ENCODE results near the gene NOTCH1.
A peak's percentile ranks its signal among the peaks of the same experiment; 100 is the strongest.

Gene NOTCH1

DNA sequence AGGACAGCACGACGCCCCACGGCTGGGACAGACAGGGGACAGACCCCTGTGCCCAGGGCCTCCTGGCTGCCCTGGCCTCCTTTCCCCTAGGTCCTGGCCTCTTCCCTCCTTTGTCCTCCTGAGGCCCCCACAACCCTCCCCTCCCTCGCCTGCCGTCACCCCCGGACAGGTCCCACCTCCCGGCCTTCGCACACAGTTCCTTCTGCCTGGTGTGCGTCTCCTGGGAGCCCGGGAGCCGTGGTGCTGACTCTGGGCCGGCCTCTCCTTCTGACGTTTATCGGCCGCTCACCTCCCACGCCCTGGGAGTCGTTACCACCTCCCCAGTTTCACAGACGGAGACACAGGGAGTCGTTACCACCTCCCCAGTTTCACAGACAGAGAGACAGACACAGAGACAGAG lies 25.1 kb upstream of the NOTCH1 start:
- Mint-ChIP-seq H3K4me3 (no peak overlapping the region), H3K27me3 (peaks cover 20% of the 10 kb centered on the region), H3K27ac (no peak overlapping the region), H3K9me3 (peaks cover 5% of the 10 kb centered on the region), H3K36me3 (no peaks in the 10 kb centered on the region), H3K4me1 (peaks cover 6% of the 10 kb centered on the region)
- no peak for ATAC-seq

DNA sequence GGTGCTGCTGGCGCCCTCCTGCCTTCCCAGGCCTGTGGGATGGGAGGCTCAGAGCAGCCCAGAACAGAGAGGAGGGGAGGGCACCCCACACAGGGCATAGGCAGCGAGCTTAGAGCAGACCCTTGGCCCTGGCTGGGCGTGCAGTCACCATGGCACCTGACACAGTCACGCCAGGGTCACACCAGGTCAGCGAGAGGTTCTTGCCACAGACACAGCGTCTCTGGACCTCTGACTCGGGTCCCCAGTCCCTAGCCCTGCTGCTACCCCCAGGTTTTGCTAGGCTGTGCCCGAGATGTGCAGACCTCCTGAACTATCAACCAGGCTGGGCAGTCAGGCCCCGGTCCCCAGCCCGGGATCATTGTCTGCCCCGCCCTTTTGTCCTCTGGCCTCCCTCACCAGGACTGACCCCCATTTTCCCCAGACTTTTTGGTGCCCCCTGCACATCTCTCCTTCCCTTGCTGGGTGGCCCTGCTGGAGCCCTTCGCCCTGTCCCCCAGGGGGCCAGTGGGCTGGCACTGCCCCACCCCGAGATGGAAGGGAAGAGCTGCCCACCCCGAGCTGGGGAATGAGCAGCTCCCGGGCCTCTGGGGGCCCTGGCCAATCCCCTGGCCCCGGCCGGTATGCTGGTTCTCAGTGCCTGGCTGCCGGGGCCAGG lies 24.5 kb upstream of the NOTCH1 start:
- no peak for ATAC-seq
- Mint-ChIP-seq H3K27ac (no peak overlapping the region), H3K27me3 (peaks cover 26% of the 10 kb centered on the region), H3K9me3 (peaks cover 5% of the 10 kb centered on the region), H3K36me3 (no peaks in the 10 kb centered on the region), H3K4me1 (peaks cover 8% of the 10 kb centered on the region), H3K4me3 (no peak overlapping the region)

DNA sequence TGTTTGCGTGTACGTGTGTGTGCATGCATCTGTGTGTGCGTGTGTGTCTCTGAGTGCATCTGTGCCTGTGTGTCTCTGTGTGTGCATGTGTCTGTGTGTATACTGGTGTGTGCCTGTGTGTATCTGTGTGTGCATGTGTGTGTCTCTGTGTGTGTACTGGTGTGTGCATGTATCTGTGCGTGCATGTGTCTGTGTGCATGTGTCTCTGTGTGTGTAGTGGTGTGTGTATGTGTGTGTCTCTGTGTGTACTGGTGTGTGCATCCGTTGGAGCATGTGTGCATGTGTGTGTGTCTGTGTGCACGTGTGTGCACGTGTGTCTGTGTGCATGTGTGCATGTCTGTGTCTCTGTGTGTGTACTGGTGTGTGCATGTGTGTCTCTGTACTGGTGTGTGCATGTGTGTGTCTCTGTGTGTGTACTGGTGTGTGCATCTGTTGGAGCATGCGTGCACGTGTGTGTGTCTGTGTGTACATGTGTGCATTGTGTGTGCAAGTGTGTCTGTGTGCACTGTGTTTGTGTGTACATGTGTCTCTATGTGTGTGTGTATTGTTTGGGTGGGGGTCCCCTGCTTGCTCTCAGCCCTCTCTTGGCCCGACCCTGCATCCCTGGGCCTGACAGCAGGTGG lies 23.8 kb upstream of the NOTCH1 start:
- H3K9me3 Mint-ChIP-seq, result peaks cover 5% of the 10 kb centered on the region
- H3K27ac Mint-ChIP-seq, result no peak overlapping the region
- peaks cover 15% of the 10 kb centered on the region for H3K4me1 Mint-ChIP-seq
- ATAC-seq, result no peak
- no peaks in the 10 kb centered on the region for H3K36me3 Mint-ChIP-seq
- H3K27me3 Mint-ChIP-seq, result peaks cover 30% of the 10 kb centered on the region
- H3K4me3 Mint-ChIP-seq, result no peak overlapping the region

DNA sequence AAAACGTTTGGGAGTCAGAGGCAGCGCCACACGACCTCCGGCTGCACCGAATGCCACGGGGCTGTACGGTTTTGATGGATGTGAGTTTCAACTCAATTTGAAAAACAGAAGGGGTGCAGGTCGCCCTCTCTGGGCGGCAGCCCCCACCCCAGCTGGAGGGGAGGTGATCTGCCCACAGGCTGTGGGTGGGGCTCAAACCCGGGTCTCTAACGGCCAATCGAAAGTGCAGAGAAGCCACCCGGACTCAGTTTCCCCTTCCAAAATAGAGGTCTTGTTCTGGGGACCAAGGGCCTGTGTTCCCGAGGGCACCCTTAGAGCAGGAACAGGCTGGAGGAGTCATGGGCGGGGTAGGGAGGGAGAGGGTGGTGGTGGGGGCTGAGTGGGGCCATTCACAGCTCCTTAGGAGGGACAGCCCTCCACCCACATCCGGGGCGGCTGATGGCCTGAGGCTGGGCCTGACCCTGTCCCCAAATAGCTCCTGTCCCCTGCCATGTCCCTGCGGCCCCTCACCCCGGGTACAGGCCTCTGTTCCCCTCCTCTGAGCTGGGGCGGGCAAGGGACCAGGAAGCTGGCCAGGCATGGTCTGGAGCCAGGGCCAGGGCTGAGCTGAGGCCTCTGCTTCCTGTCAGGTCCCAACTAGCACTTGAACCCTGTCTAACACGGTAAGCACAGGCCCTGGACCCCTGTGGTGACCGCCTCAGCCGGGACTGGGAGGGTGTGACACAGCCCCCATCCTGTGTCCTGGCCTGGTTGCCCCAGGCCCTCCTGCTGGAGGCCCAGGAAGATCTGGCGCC lies 22.6 kb upstream of the NOTCH1 start:
- H3K4me1 Mint-ChIP-seq, result peaks cover 19% of the 10 kb centered on the region
- ATAC-seq, result no peak
- peaks cover 34% of the 10 kb centered on the region for H3K27me3 Mint-ChIP-seq
- H3K9me3 Mint-ChIP-seq, result peaks cover 5% of the 10 kb centered on the region
- H3K4me3 Mint-ChIP-seq, result no peak overlapping the region
- H3K36me3 Mint-ChIP-seq, result no peaks in the 10 kb centered on the region
- H3K27ac Mint-ChIP-seq, result no peak overlapping the region

DNA sequence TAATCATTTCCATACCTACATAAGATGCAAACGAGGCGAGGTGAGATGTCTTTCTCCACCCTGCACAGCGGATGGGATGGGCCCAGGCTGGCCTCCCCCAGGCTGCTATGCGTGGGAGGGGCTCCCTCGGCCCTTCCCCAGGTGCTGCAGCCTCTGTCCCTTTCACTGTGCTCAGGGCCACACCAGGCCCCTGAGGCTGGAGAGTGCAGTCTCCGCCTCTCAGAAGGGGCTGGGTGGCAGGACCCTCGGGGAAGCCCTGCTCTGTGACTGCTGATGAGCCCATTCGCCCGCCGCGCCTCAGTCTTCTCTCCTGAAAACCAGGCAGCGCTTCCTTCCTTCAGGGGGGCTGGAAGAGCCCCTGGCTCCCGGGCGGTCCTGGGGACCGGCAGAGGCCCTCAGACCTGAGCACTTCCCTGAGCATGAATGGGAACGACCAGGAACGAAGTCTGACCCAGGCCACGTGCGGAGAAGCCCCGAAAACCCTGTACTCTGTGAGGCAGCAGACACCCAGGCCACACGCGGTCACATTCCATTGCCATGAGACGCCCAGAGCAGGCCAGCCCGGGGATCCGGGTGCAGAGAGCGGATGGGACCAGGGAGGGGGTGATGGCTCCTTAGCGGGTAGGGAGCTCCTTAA lies 21.9 kb upstream of the NOTCH1 start:
- Mint-ChIP-seq H3K4me1 (peaks cover 27% of the 10 kb centered on the region), H3K9me3 (peaks cover 5% of the 10 kb centered on the region), H3K36me3 (no peaks in the 10 kb centered on the region), H3K27me3 (peaks cover 33% of the 10 kb centered on the region), H3K27ac (no peak overlapping the region), H3K4me3 (no peak overlapping the region)
- ATAC-seq, result no peak

DNA sequence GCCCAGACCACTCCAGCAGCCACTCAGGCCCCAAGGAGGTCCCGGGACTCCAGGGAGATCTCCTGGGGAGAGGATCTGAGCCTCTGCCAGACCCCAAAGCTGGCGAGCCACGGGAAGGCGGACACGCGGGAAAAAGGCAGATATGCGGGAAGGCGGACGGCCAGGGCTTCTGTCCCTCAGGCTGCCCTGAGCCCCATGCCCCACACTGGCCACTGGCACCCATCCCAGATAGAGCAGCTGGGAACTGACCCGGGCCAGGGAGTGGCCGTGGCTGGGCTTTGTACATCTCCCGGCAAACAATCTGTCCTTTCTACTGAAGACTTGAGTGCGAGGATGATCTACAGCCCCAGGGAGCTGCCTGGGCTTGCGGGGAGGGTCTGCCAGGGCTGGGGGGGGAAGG lies 21.1 kb upstream of the NOTCH1 start:
- Mint-ChIP-seq H3K27ac (no peak overlapping the region), H3K9me3 (peaks cover 5% of the 10 kb centered on the region), H3K4me3 (no peak overlapping the region), H3K27me3 (peaks cover 30% of the 10 kb centered on the region), H3K4me1 (peaks cover 27% of the 10 kb centered on the region), H3K36me3 (no peaks in the 10 kb centered on the region)
- ATAC-seq, result no peak

DNA sequence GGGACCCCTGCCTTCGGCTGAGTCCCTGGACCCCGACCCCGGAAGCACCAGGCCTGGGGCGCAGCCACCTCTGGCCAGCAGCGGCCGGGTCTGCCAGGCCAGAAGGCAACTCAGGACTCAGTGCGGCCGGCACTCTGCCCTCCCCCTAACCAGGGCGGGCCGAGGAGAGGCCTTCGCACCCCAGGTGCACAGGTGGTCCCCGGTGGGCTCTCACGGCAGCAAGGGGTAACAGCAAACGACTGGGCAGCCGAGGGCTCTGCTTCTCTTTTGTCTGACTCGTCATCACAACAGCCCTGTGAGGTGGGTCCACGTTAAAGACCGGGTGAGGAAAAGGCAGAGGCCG lies 20.7 kb upstream of the NOTCH1 start:
- Mint-ChIP-seq H3K27ac (no peak overlapping the region), H3K4me1 (peaks cover 27% of the 10 kb centered on the region), H3K36me3 (no peaks in the 10 kb centered on the region), H3K4me3 (no peak overlapping the region), H3K9me3 (peaks cover 5% of the 10 kb centered on the region), H3K27me3 (peaks cover 30% of the 10 kb centered on the region)
- no peak for ATAC-seq

DNA sequence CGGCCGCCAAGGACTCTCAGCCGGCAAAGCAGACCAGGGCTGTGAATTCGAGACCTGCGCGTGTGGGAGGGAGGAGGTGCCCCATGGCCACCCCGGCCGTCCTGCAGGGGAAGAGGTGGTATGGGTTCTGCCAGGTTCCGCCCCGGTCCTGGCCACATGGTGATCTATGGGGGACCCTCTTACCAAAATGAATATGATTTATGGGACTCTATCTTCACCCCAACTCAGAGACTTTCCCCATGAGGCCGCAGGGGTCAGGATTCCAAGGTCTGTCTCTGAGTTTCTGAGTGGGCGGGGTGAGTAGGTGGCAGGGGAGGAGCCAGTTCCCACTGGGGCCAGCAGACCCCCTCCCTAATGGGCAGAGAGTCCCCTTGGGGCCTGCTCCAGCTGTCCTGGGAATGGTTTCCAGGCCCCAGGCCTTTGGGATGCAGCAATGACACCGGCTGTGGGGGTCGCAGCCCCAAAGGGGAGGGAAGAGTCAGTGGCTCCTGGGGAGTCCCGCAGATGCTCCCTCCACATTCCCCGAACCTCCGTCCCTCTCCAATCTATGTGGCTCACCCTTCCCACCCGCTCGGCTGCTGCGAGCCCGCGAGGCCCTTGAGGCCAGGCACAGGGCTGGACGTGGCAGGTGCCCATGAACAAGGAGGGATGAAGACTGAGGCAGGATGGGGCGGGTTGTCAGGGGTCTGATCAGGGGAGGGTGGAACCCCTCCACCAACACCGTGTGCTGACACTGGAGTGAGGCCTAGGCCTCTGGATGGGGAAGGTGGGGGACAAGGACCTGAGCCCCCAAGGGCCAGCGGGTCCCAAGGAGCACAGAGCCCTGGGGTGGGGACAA lies 20.1 kb upstream of the NOTCH1 start:
- peaks cover 30% of the 10 kb centered on the region for H3K27me3 Mint-ChIP-seq
- H3K4me3 Mint-ChIP-seq, result no peak overlapping the region
- no peaks in the 10 kb centered on the region for H3K36me3 Mint-ChIP-seq
- H3K27ac Mint-ChIP-seq, result no peak overlapping the region
- H3K4me1 Mint-ChIP-seq, result peaks cover 27% of the 10 kb centered on the region
- peaks cover 5% of the 10 kb centered on the region for H3K9me3 Mint-ChIP-seq
- ATAC-seq, result no peak

DNA sequence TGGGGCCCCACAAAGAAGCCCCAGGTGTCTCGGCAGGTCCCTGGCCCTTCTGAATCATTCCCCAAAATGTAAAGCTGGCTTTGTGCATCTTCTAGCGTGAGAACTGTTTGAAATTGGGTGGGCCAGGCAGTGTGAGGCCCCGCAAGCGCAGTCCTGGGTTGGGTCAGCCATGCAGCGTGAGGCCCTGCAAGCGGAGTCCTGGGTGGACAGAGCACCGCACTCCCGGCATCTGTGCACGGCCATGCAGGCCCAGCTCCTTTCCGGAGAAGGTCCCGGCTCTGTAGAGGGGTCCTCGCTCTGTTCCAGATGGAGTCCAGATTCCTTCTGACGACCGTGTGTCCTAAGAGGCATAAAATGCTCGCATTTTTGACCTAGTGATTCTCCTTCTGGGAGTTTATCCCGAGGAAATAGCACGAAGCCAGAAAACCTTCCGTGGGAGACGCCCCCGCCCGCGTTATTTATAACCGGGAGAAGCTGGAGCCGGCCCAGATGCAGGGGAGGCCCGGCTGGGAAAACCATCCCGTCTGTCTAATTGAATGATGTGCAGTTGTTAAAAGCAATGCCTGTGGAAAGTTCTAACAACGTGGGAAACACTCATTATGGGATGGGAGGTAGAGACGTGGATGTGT lies 19.4 kb upstream of the NOTCH1 start:
- Mint-ChIP-seq H3K27me3 (peaks cover 30% of the 10 kb centered on the region), H3K4me3 (no peak overlapping the region), H3K4me1 (peaks cover 27% of the 10 kb centered on the region), H3K27ac (no peak overlapping the region), H3K9me3 (peaks cover 11% of the 10 kb centered on the region), H3K36me3 (no peaks in the 10 kb centered on the region)
- ATAC-seq, result no peak

DNA sequence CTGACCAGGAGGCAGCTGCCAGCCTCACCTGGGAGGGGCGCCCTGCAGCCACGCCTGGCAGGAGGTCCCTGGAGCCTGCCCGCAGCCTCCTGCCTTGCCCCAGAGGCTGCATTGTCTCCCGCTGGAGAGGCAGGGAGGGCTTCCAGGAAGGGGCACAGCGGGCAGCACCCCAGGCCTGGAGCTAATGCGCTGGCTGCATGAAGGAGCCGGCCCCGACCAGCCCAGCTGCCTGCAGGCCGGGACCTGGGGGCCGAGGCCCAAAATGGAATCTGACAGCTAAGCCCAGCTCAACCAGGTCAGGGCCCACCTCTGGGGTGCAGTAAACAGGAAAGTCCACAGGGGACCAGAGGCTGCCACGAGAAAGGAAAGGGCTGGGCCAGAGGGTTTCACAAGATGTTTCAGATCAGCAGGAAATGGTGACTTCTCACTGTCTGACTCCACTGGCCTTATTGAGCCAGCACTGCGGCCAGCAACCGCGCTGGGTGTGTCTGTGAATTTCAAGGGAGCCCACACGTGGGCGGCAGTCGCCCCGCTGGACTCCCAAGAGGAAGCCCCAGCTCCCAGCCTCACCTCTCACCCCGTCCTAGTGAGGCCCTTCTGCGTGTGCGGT lies 18.6 kb upstream of the NOTCH1 start:
- Mint-ChIP-seq H3K36me3 (no peaks in the 10 kb centered on the region), H3K4me3 (no peak overlapping the region), H3K27ac (no peak overlapping the region), H3K4me1 (peaks cover 27% of the 10 kb centered on the region), H3K27me3 (peaks cover 30% of the 10 kb centered on the region), H3K9me3 (peaks cover 8% of the 10 kb centered on the region)
- peak; percentile 69 for ATAC-seq

DNA sequence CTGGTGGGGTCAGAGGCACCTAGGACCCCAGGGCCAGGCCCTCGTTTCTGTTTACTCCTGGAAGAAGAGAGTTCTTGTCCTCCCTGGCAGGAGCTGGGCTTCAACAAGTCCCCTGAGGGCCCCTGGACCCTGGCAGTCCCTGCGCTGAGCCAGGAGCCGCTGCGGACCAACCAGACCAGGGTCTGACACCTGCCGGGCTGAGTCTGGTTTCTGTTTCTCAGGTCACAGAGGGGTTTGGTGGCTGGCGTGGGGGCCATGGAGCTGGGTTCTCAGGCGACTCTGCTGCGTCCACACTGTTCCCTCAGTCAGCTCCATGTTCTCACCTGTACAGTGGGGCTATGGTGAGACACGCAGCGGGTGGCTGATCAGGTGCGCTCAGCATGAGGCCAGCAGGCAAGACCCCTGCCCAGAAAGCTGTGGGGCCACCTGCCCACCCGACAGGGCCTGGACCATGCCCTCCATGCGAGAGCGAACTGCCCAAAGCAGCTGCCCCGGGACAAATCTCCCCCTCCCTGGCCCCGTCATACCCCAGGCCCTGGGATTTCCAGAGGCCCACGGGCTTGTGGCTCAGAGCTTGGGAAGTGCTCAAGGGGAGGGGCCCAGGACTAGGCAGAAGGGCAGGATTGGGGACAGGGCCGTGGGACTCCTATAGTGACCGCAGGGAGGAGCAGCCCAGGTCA lies 17.9 kb upstream of the NOTCH1 start:
- peaks cover 10% of the 10 kb centered on the region for H3K9me3 Mint-ChIP-seq
- no peak for ATAC-seq
- peaks cover 2% of the 10 kb centered on the region for H3K36me3 Mint-ChIP-seq
- H3K27ac Mint-ChIP-seq, result no peak overlapping the region
- peaks cover 30% of the 10 kb centered on the region for H3K27me3 Mint-ChIP-seq
- no peak overlapping the region for H3K4me3 Mint-ChIP-seq
- peaks cover 30% of the 10 kb centered on the region for H3K4me1 Mint-ChIP-seq

DNA sequence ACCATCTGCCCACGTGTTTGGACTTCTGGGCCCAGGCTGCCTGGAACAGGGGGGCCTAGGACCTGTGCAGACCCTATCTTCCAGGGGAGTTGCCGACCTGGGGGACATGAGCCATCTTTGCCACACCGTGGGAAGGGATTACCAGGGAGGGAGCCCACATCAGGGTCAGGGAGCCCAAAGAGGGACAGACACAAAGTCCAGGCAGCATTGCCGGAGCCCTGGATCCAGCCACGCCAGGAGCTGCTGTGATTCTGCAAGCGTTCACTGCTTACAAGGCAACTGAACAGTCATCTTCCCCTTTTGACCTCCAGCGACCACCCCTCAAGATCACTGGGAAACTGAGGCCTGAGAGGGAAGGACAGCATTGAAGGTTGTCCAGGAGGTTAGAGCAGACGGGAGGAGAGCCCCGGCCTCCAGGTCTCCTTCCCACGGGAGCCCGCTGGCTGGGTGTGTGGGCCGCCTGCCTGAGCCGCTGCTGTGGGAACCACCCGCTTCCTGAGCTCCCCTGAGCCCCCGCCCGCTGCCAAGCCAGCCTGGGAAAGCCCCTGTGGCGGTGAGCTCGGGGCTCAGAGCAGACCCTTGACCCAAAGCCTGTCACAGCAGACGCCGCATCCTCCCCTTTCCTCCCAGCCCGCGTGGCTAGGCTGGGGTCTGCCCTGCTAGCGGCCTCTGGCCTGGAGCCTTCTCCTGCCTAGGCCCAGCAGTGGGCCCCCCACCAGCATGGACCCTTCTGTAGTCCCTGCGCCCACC lies 17.1 kb upstream of the NOTCH1 start:
- peaks cover 30% of the 10 kb centered on the region for H3K27me3 Mint-ChIP-seq
- peaks cover 7% of the 10 kb centered on the region for H3K36me3 Mint-ChIP-seq
- ATAC-seq, result no peak
- peaks cover 13% of the 10 kb centered on the region for H3K9me3 Mint-ChIP-seq
- no peak overlapping the region for H3K4me3 Mint-ChIP-seq
- no peak overlapping the region for H3K27ac Mint-ChIP-seq
- peaks cover 37% of the 10 kb centered on the region for H3K4me1 Mint-ChIP-seq

DNA sequence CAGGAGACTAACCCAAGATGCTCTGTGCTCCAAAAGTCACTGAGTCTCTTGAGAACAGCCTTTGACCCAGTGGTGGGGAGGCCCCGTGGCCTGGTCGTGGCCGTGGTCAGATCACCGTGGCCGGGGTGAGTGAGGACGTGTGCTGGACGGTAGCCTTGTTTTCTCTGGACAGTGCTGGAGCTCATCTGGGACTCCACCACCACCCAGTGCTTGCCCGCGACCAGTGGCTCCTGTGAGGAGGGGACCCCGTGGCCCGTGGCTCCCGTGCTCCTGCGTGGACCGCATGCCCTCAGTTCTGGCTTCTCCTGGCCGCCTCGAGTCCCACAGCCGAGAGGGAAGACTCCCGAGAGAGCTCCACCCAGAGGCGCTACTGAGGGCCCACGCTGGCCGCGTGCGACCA lies 15.9 kb upstream of the NOTCH1 start:
- ATAC-seq, result no peak
- Mint-ChIP-seq H3K27ac (no peak overlapping the region), H3K36me3 (peaks cover 7% of the 10 kb centered on the region), H3K4me1 (peaks cover 37% of the 10 kb centered on the region), H3K4me3 (no peak overlapping the region), H3K27me3 (peaks cover 27% of the 10 kb centered on the region), H3K9me3 (peaks cover 13% of the 10 kb centered on the region)
